ENCODE data around the gene MMS19.

MMS19 gene

DNA sequence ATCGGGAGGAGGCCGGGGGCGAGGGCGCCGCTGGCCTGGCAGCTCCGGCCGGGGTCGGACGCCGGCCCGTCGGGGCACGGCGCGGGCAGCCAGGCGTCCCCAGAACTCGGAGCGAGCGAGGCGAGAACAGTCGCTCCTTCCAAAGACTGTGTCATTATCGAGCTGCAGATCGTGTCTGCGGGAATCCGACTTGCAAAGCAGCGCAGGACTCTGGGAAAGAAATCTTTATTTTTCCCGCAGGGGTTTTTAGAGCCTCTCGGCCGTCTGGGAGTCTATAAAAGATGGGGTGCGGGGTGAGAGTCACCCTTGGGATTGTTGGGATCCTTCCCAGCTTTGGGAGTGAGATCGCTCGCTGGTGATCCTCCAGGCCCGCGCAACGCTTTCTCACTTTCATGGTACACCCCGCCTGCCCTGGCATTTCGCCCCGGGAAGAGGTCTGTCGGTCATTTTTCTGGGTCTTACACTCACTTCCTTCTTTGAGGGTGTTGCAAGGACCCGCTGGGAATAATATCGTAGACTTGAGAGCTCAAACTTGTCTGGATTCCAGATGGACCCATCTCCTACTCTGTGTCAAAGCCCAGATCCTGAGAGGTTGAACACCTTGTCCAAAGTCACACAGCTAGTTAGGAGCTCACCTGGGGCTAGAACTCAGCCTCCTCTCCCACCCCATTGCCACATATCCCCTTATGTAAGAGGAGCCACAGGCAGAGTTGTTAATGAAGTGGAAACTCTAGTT lies 1.5 kb upstream of the MMS19 start:
- H3K27me3 ChIP-seq (ENCODE audit: control insufficient read depth, insufficient read depth, low read length), result peaks cover 20% of the 10 kb centered on the region
- H3K9ac ChIP-seq (ENCODE audit: low read depth, low read length), result peak overlapping the region; percentile 56; the same call in 1 of the 2 replicates
- H3K9me3 ChIP-seq (ENCODE audit: control insufficient read depth, insufficient read depth, low read length), result no peaks in the 10 kb centered on the region
- peaks cover 35% of the 10 kb centered on the region for H3K4me1 ChIP-seq (ENCODE audit: control insufficient read depth, insufficient read depth, low read length)
- peak overlapping the region; percentile 98 for H3K4me3 ChIP-seq (ENCODE audit: low read depth, low read length)
- H3K36me3 ChIP-seq (ENCODE audit: control insufficient read depth, insufficient read depth, low read length), result 0 out of 2 replicates have a peak, but pooled peaks cover 3% of the 10 kb centered on the region
- H3K27ac ChIP-seq (ENCODE audit: low read depth, low read length), result no peak overlapping the region

DNA sequence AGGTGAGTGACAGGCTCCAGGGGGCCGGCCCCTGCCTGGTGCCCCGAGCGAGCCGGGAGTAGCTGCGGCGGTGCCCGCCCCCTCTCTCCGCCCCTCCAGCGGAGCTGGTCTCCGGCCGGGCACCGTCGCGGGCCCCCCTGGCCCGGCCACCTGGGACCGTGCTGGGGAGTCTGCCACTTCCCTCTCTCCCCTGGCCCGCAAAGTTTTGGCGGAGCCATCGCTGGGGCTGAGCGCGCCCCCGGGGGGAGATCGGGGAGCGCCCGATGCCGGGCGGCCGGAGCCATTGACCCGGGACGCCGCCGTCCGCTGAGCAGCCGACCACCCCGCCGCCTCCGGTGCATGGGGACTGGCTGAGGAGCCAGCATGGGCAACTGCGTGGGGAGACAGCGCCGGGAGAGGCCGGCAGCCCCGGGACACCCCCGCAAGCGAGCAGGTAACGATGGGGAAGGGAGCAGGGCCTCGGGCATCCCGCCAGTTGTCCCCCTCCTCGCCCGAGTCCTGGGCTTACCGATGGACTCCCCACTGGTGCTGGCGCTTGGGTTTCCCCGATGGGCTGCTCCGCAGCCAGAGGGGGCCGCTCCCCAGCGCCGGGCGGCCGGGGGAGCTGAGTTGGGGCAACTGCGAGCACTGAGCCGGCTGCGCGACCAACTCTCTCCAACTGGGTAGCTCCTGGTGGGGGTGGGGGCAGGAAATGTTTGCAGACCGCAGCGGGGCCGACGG lies 779 bp upstream of the MMS19 start, which contains the start of gene UBTD1:
UBTD1 (plus strand) TSS at position 84 of the 720 bp plus-strand sequence; CDS start at position 364, 280 bp downstream.
- Histone ChIP-seq H3K27ac (ENCODE audit: low read depth, low read length) (peak within 1 kb of the TSS; percentile 95), H3K36me3 (ENCODE audit: control insufficient read depth, insufficient read depth, low read length) (peaks cover 3% of the 10 kb centered on the region; the same call in 1 of the 2 replicates), H3K27me3 (ENCODE audit: control insufficient read depth, insufficient read depth, low read length) (peaks cover 20% of the 10 kb centered on the region), H3K4me3 (ENCODE audit: low read depth, low read length) (peak within 1 kb of the TSS; percentile 98), H3K4me1 (ENCODE audit: control insufficient read depth, insufficient read depth, low read length) (peaks cover 43% of the 10 kb centered on the region), H3K9me3 (ENCODE audit: control insufficient read depth, insufficient read depth, low read length) (no peaks in the 10 kb centered on the region), H3K9ac (ENCODE audit: low read depth, low read length) (peak within 1 kb of the TSS; percentile 77)

DNA sequence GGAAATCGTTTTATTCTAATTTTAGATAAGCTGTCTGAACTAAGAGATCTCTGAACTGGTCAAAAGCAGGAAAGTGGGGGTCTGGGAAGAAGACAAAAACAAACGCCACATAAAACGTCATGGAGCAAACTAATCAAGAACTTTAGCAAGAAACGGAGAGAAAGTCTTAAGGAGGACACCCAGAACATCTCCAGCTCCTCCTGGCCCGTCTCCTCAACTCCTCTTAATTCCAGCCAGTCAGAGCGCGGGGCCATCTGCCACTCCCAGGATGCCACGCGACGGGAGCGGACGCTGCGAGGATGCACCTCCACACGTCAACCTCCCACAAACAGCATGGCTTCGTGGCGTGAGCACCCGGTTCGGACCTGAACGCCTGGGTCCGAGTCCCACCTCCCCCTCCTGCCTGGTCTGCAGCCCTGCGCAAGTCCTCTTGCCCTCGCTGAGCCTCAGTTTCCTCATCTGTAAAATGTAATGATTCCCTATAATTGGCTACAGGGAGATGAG lies 598 bp downstream of the MMS19 start:
- H3K36me3 ChIP-seq (ENCODE audit: control insufficient read depth, insufficient read depth, low read length), result peaks cover 8% of the 10 kb centered on the region; the same call in 1 of the 2 replicates
- H3K9ac ChIP-seq (ENCODE audit: low read depth, low read length), result peak overlapping the region; percentile 77
- H3K27me3 ChIP-seq (ENCODE audit: control insufficient read depth, insufficient read depth, low read length), result peaks cover 20% of the 10 kb centered on the region
- H3K4me3 ChIP-seq (ENCODE audit: low read depth, low read length), result peak overlapping the region; percentile 98
- H3K9me3 ChIP-seq (ENCODE audit: control insufficient read depth, insufficient read depth, low read length), result no peaks in the 10 kb centered on the region
- H3K4me1 ChIP-seq (ENCODE audit: control insufficient read depth, insufficient read depth, low read length), result peaks cover 43% of the 10 kb centered on the region
- H3K27ac ChIP-seq (ENCODE audit: low read depth, low read length), result peak overlapping the region; percentile 95

DNA sequence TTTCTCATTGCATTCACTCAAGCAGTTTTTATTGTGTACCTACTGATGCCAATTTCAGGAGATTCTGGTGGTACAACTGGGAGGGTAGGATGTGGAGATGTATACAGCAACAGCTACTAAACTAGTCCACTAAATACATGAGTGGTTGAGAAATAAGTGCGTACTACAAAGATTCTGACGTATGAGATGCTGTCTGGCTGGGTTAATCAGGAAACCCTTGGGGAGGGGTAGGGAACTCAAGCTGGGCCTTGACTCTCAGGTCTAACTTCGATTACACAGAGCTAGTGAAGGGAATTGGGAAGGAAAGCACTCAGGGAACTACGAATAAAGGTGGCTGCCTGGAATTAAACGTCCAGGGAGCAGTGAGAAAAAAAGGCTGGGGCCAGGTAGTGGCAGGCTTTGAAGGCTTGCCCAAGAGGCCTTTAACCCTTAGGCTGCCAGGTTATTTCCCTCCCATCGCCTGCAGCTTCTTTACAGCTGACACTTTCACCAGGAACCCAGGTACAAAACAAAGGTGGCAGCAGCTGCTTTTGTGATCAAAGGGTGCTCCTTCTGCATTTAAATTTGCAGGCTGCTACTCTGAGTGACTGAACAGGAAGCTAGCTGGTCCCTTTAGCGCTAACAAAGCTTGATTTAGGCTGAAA lies 3.2 kb downstream of the MMS19 start:
- peaks cover 6% of the 10 kb centered on the region for H3K27me3 ChIP-seq (ENCODE audit: control insufficient read depth, insufficient read depth, low read length)
- H3K9me3 ChIP-seq (ENCODE audit: control insufficient read depth, insufficient read depth, low read length), result no peaks in the 10 kb centered on the region
- peak overlapping the region; percentile 18 for H3K4me3 ChIP-seq (ENCODE audit: low read depth, low read length)
- H3K27ac ChIP-seq (ENCODE audit: low read depth, low read length), result peak overlapping the region; percentile 57
- H3K9ac ChIP-seq (ENCODE audit: low read depth, low read length), result no peak overlapping the region
- H3K4me1 ChIP-seq (ENCODE audit: control insufficient read depth, insufficient read depth, low read length), result peaks cover 47% of the 10 kb centered on the region
- peaks cover 8% of the 10 kb centered on the region; the same call in 1 of the 2 replicates for H3K36me3 ChIP-seq (ENCODE audit: control insufficient read depth, insufficient read depth, low read length)

DNA sequence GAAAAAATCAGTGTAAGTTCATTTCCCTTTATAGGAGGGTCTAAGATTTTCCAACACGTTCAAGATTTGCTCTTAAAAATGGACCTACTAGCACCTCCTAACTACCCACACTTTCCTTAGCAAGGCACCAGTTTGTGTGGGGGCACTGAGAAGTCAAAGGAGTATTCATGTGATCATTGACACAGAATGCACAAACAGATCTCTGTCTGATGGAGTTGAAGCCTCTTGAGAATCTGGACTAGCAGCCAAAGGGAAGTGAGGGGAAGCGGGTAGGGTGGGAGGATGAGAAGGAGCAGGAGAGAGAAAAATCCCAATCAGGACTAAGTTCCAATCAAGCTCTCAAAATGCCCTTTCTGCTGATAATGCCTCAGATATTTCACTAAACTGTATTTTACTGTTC lies 4.1 kb downstream of the MMS19 start:
- Histone ChIP-seq H3K9me3 (ENCODE audit: control insufficient read depth, insufficient read depth, low read length) (no peaks in the 10 kb centered on the region), H3K4me1 (ENCODE audit: control insufficient read depth, insufficient read depth, low read length) (peaks cover 44% of the 10 kb centered on the region), H3K27me3 (ENCODE audit: control insufficient read depth, insufficient read depth, low read length) (no peaks in the 10 kb centered on the region), H3K9ac (ENCODE audit: low read depth, low read length) (no peak overlapping the region), H3K36me3 (ENCODE audit: control insufficient read depth, insufficient read depth, low read length) (peaks cover 8% of the 10 kb centered on the region; the same call in 1 of the 2 replicates), H3K27ac (ENCODE audit: low read depth, low read length) (no peak overlapping the region), H3K4me3 (ENCODE audit: low read depth, low read length) (no peak overlapping the region)

DNA sequence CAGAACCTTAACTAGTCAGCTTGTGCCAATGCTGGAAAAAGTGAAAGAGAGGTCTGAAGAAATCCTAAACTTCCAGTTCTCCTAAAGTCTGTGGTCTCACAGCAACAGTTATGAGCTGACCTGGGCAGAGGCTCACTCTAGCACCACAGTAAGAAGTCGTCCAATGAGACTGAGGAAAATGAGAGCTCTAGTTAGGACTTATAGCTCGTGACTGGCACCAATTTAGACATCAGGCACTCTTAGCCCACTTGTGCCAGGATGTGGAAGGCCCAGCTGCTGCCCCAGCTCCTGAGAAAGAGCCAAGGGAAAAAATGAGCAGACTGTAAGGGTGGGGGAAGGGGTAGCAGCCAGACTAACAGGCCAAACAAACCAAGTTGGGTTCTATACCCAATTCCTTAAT lies 7.6 kb downstream of the MMS19 start:
- Histone ChIP-seq H3K9ac (ENCODE audit: low read depth, low read length) (no peak overlapping the region), H3K9me3 (ENCODE audit: control insufficient read depth, insufficient read depth, low read length) (no peaks in the 10 kb centered on the region), H3K27ac (ENCODE audit: low read depth, low read length) (no peak overlapping the region), H3K27me3 (ENCODE audit: control insufficient read depth, insufficient read depth, low read length) (no peaks in the 10 kb centered on the region), H3K4me3 (ENCODE audit: low read depth, low read length) (no peak overlapping the region), H3K36me3 (ENCODE audit: control insufficient read depth, insufficient read depth, low read length) (peaks cover 8% of the 10 kb centered on the region), H3K4me1 (ENCODE audit: control insufficient read depth, insufficient read depth, low read length) (peaks cover 26% of the 10 kb centered on the region)

DNA sequence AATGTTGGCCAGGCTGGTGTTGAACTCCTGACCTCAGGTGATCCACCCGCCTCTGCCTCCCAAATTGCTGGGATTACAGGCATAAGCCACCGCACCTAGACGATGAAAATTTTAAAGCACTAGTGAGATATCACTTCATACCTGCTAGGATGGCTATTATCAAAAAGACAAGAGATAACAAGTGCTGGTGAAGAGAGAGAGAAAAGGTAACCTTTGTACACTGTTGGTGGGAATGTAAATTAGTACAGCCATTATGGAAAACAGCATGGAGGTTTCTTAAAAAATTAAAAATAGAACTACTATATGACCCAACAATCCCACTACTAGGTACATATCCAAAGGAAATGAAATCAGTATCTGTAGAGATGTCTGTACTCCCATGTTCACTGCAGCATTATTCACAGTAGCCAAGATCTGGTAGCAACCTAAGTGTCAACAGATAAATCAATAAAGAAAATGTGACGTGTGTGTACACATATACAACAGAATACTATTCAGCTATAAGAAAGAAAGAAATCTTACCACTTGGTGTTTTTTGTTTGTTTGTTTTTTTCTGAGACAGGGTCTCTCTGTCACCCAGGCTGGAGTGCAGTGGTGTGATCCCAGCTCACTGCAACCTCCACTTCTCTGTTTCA lies 12.5 kb downstream of the MMS19 start:
- Histone ChIP-seq H3K9ac (ENCODE audit: low read depth, low read length) (no peak overlapping the region), H3K4me1 (ENCODE audit: control insufficient read depth, insufficient read depth, low read length) (peaks cover 12% of the 10 kb centered on the region), H3K36me3 (ENCODE audit: control insufficient read depth, insufficient read depth, low read length) (peaks cover 28% of the 10 kb centered on the region), H3K9me3 (ENCODE audit: control insufficient read depth, insufficient read depth, low read length) (no peaks in the 10 kb centered on the region), H3K4me3 (ENCODE audit: low read depth, low read length) (no peak overlapping the region), H3K27ac (ENCODE audit: low read depth, low read length) (no peak overlapping the region), H3K27me3 (ENCODE audit: control insufficient read depth, insufficient read depth, low read length) (no peaks in the 10 kb centered on the region)

DNA sequence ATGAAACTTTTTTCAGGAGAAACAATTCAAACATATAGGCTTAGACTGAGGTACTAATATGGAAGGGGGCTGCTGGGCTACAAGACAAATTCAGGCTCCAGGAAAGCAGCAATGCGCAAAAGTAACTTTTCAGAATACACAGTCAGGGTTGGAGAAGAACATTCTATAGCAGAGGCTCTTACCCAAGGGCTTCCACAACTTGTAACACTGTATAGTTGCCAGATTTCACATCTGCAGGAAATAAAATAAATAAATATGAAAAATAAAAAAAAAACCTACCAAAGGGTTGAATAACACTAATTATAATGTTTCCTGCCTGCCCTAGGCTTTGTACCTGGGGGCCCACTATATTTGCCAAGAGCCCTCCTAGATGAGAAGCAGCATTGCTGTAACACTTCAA lies 14.3 kb downstream of the MMS19 start:
- Histone ChIP-seq H3K4me3 (ENCODE audit: low read depth, low read length) (no peak overlapping the region), H3K27ac (ENCODE audit: low read depth, low read length) (no peak overlapping the region), H3K36me3 (ENCODE audit: control insufficient read depth, insufficient read depth, low read length) (peaks cover 38% of the 10 kb centered on the region), H3K9me3 (ENCODE audit: control insufficient read depth, insufficient read depth, low read length) (no peaks in the 10 kb centered on the region), H3K27me3 (ENCODE audit: control insufficient read depth, insufficient read depth, low read length) (no peaks in the 10 kb centered on the region), H3K9ac (ENCODE audit: low read depth, low read length) (no peak overlapping the region), H3K4me1 (ENCODE audit: control insufficient read depth, insufficient read depth, low read length) (peaks cover 18% of the 10 kb centered on the region)

DNA sequence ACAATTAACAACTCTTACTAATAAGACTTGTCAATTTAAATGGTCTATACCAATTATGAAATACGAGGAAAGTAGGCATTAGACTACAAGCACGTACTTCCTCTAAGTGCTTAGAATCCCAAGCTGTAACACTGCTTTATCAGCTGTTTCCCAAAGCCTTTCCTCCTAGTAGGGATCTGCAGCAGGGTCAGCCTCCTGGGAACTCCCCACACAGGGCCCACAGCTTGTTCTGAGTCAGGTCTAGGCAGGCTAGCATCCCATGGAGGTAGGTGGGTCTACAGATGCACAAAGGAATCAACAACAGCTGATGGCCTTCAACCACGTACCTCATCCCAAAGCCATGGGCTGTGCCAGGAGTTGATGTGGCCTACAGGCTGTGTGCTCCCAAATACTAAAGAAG lies 14.7 kb downstream of the MMS19 start:
- H3K4me3 ChIP-seq (ENCODE audit: low read depth, low read length), result no peak overlapping the region
- H3K9ac ChIP-seq (ENCODE audit: low read depth, low read length), result no peak overlapping the region
- peaks cover 40% of the 10 kb centered on the region for H3K36me3 ChIP-seq (ENCODE audit: control insufficient read depth, insufficient read depth, low read length)
- no peaks in the 10 kb centered on the region for H3K9me3 ChIP-seq (ENCODE audit: control insufficient read depth, insufficient read depth, low read length)
- no peak overlapping the region for H3K27ac ChIP-seq (ENCODE audit: low read depth, low read length)
- H3K4me1 ChIP-seq (ENCODE audit: control insufficient read depth, insufficient read depth, low read length), result peaks cover 18% of the 10 kb centered on the region
- no peaks in the 10 kb centered on the region for H3K27me3 ChIP-seq (ENCODE audit: control insufficient read depth, insufficient read depth, low read length)

DNA sequence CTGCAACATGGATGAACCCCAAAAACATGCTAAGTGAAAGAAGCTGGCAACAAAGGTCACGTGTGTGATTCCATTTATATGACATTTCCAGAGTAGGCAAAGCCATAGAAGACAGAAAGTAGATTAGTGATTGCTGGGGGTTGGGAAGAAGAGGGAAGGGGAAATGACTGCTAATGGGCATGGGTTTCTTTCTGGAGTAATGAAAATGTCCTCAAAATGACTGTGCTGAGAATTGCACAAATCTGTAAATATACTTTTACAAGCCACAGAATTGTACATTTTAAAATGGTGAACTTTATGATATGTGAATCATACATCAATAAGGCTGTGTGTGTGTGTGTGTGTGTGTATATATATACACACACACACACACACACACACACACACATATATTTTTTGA lies 15.8 kb downstream of the MMS19 start:
- Histone ChIP-seq H3K4me3 (ENCODE audit: low read depth, low read length) (no peak overlapping the region), H3K36me3 (ENCODE audit: control insufficient read depth, insufficient read depth, low read length) (peaks cover 51% of the 10 kb centered on the region), H3K9me3 (ENCODE audit: control insufficient read depth, insufficient read depth, low read length) (no peaks in the 10 kb centered on the region), H3K27me3 (ENCODE audit: control insufficient read depth, insufficient read depth, low read length) (no peaks in the 10 kb centered on the region), H3K4me1 (ENCODE audit: control insufficient read depth, insufficient read depth, low read length) (peaks cover 18% of the 10 kb centered on the region), H3K9ac (ENCODE audit: low read depth, low read length) (no peak overlapping the region), H3K27ac (ENCODE audit: low read depth, low read length) (no peak overlapping the region)

Data from HUES48 (cell line).